GM19467 (cell line): ENCODE measurements around the gene CENPT.
A peak's percentile ranks its signal among the peaks of the same experiment; 100 is the strongest.
"Not testable (repeated sequence)": the region's sequence is repeated elsewhere in the genome, so short reads cannot be mapped to it uniquely, and the experiment has no call there.

ENCODE experiments used
- ATAC-seq: cut with Tn5 transposase; IDR thresholded peaks from one replicate; pipeline ENCODE4 v1.9.1; 2021; ENCODE audit warnings: mild to moderate bottlenecking, moderate library complexity; ENCODE audit not compliant: unreplicated experiment

CENPT gene

DNA sequence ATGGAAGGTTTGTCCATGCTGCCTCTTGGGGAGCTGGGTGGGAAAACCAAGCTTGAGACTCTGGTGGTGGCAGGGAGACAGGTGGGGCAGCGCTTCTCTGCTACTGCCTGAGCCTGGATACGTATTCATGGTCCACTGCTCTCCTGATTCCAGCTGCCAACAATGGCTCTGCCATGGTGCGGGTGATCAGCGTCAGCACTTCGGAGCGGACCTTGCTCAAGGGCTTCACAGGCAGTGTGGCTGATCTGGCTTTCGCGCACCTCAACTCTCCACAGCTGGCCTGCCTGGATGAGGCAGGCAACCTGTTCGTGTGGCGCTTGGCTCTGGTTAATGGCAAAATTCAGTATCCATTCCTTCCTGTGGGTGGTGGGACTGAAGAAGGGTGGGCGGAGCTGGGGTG lies 29.6 kb upstream of the CENPT start:
- ATAC-seq, result no peak

DNA sequence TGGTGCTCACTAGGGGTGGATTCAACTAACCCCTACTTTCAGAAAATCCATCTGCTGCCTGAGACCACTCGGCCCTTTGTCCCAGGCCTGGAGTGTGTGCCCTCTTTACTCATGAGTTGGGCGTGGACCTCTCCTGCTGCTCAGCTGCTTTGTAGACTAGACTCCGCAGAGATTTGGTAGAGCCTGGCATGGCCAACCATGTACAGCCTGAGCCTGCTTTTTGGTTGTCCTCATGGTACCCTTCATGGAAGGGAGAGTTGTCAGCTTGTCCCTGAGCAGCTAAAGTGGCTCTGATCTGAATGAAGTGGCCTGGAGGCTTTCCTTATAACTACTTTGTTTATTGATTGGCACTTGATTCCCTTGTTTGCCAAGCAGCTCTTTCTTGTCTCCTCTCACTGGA lies 26.9 kb upstream of the CENPT start:
- no peak for ATAC-seq

DNA sequence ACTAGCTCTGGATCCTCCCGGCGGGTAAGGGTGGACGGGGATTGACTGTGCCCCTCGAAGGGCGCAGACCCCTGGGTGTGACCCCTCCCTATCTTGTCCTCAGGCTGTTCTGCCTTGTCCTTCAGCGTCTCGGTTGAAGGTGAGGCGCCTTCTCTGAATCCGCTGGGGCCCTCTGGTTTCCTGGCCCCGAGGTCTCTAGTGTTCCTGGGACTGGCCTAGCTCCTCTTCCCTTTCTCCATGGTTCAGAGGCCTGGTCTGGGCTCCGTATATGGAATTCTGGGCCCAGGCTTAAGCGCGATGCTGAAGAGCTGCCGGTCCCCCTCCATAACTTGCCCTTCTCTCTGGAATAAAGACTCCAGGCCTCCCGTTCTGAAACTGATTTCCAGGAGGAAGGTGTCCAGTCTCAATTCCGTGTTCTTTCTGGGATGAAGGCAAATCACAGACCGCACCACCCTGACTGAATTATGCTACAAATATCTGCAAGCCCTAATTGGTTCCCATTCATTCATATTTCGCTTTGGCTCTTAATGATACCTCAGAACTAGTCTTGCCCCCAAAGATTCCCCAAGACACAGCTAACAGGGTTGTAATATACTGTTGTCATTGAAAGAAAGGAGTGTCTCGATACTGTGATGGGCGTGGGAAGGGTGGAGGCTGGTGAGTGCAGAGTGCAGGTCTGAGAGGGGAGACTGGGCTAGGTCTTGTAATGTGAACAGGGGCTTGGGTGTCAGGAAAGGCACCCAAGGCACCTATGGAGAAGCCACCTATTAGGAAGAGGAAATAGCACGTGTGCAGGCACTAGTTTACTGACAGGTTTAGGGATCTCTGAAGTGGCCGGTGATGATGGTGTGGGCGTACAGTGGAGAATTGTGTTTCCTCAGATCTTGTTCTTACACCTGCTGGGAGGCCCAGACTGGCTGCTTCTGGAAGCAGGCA lies 26.2 kb upstream of the CENPT start:
- ATAC-seq, result peak; percentile 5

DNA sequence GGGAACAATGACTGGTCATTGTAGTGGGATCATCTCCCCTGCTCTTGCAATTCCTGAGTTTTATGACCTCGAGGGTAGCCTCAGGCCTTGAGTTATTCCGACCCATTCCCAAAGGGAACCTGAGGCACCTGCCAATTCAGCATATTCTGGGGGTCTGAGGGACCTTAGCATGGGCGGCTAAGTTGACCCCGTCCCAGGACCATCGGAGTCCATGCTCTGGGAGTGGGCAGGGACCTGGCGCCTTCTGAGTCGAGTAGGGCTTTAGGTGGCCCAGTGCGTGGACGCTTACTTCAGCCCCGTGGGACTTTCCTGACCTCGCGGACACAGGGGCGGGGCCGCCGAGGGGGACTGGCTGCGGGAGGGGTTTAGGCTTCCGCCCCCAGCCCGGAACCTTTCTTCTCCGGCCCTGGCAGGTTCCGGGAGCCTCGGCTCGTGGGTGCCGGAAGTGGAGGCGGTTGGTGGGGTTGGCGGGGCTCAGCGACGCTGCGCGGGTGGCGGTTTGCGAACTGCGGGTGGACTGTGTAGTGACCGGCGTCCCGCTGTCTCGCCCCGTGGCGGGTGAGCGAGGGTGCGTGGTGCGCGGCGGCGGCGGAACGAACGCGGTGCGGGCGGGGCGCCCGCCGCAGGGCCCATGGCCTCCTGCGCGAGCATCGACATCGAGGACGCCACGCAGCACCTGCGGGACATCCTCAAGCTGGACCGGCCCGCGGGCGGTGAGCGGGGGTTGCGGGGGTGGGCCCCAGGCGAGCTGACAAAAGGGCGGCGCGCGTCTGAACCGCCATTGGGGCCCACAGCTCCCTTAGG lies 25.3 kb upstream of the CENPT start, which contains the start of gene EDC4:
Gene EDC4, plus strand, starts transcription at position 422 of the 804 bp plus-strand sequence. Its CDS starts 210 bp downstream, at position 632.
- peak; percentile 52 for ATAC-seq

DNA sequence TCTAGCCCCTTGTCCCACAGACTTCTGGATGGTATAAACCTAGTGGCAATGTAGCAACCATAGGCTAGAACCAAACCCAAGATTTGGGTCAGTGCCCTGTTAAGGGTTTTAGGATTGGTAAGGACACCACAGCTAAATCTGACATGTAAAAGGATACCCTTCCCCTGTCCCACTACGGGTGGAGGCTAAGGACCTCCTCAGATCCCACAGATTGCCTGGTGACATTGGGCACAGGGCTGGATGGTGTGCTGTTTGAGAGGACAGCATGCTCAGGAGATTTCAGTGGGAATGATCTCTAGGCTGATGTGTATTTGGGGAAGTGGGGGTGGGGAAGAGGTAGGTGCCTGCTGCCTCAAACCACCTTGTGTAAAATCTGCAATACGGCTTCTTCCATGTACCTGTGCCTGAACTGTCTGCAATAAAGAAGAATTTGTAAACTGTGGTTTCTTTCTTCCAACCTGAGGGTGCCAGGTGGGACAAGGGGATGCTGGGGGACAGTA lies 24.7 kb upstream of the CENPT start:
- no peak for ATAC-seq

DNA sequence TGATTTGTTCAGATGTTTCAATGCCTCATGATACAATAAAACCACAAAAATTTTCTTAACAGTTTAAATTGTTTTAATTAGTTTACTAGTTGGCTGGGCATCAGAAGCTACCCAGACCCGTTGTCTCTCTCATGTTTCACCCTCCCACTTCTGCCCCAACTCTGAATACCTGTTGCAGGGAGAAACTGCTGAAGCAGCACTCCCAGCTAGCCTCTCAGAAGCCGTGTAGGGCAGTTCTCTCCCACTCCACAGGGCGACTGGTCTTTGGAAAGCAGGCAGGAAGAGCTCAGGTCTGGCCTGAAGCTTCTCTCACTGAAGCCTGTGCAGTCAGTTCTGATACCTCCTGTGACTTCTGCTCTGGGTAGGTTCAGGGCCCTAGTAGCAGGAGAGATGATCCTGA lies 23.8 kb upstream of the CENPT start:
- no peak for ATAC-seq

DNA sequence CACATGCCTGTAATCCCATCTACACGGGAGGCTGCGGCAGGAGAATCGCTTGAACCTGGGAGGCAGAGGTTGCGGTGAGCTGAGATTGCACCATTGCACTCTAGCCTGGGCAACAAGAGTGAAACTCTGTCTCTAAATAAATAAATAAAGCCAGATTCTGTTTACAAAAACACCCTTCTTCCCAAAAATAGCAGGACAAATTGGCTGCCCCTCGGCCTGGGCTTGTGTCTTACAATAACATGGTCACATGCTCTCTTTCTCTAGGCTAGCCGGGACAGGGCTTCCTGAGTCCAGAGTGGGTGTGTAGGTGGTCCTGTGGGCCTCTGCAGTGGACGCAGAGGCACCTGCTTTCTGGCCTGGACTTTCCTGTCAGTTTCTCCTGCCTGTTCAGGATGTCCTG lies 22.2 kb upstream of the CENPT start:
- ATAC-seq, result no peak

DNA sequence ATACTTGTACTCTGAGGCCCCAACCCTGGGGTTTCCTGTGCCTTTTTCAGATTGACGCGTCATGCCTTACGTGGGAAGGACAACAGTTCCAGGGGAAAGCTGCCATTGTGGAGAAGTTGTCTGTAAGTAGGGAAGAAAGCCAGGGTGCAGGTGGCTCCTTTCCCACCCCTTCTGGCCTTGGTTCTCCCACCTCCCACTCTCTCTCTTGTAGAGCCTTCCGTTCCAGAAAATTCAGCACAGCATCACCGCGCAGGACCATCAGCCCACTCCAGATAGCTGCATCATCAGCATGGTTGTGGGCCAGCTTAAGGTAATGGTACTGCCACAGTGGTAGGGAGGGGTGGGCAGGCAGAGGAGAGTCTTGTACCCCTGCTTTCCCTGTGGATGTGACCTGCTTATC lies 20.8 kb upstream of the CENPT start:
- ATAC-seq, result no peak

DNA sequence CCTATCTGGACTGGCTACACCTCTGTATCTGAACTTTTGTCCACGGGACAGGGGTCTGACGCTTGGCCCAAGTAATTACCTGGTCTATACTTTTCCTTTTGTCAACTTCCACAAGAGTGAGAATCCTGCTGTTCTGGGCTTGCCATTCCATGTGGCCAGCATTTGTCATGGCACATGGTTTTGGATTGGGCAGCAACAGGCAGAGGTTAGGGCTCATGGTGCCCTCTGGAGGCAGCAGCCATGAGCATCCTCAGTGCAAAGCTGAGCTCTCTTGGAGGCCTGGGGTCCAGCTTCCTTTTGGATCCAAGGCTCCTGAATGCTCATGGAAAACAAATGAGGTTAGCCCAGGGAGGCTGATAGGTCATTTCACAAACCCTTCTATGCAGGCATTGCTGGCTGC lies 17.8 kb upstream of the CENPT start:
- no peak for ATAC-seq

DNA sequence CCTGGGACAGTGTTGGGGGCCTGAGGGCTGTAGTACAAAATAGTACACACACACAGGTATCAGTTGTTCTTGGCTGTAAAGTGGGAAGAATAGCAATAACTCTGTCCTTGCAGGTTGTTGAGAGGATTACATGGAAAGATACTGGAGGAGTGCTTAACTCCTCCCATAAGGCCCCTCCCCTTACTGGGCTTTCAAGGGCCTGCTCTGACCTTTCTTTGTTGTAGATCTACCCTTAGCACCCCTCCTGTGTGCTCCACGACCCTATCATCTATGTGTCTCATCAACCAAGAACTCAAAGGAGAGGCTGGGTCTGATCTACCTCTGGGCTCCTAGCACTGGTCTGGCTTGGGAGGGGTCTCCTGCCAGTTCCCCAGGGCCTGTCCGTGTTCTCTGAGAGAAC lies 17.1 kb upstream of the CENPT start:
- no peak for ATAC-seq

DNA sequence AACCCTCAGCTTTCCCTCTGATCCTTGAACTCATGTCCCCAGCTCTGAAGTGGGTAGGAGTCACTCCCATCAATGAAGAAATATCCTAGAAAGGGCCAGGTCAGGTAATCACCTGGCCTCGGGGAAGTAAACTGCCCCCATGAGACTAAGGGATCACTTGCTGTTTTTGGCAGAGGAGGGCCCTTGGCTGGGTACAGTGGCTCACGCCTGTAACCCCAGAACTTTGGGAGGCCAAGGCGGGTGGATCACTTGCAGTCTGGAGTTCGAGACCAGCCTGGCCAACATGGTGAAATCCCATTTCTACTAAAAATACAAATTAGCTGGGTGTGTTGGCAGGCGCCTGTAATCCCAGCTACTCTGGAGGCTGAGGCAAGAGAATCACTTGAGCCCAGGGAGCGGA lies 16.6 kb upstream of the CENPT start:
- not testable (repeated sequence) for ATAC-seq

DNA sequence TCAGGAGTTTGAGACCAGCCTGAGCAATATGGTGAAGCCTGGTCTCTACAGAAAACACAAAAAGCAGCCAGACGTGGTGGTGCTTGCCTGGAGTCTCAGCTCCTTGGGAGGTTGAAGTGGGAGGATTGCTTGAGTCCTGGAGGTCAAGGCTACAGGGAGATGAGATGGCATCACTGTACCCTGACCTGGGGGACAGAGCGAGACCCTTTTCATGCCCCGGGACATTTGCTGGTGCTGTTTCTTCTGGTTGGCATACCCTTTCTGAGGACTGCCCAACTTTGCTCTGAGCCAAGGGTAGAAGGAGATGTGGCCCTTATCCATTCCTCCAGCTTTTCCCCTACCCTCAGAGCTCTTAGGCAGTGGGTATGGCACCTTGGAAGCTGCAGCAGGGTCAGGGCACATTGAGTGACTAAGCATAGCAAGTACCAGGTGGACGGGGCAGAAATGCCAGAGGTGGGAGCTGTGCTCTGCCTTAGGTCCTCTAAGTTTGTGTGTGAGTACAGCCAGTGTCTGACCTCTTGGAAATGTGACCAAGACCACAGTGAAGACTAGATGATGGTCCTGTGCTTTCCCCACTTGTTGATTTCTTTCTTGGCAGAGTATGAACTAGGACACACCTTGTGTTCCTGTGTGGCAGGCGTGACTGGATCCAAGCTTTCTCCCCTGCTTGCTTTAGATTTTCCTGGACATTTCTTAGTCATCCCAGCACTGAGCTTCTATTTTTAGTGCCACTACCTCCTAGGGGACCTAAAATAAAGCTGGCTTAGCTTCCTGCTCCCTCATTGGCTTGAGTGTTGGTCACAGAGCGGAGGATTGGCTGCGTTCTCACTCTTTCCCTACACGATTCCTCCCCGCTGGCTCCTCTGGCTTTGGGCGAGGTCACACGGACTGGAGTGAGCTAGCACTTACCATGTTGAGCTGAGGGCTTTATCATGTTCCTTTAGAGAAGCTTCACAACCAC lies 15.4 kb upstream of the CENPT start:
- no peak for ATAC-seq

DNA sequence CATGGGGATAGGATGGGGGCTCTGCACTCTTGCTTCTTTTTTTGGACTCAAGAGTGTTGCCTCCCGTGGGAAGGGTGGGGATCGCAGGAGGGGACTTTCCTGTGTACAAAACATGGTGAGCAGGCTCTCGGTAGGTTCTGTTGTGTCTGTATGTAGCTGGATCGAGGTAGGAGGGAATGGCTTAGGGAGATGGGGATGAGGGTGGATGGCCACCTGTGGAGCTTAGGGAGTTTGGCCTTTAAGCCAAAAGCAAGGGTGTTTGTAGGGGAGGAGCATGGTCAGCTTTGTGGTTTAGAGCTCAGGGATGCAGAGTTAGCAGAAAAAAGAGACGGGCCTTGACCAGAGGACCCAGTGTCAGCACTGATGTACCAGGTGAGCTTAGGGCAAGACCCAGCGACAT lies 14.4 kb upstream of the CENPT start:
- ATAC-seq, result no peak

DNA sequence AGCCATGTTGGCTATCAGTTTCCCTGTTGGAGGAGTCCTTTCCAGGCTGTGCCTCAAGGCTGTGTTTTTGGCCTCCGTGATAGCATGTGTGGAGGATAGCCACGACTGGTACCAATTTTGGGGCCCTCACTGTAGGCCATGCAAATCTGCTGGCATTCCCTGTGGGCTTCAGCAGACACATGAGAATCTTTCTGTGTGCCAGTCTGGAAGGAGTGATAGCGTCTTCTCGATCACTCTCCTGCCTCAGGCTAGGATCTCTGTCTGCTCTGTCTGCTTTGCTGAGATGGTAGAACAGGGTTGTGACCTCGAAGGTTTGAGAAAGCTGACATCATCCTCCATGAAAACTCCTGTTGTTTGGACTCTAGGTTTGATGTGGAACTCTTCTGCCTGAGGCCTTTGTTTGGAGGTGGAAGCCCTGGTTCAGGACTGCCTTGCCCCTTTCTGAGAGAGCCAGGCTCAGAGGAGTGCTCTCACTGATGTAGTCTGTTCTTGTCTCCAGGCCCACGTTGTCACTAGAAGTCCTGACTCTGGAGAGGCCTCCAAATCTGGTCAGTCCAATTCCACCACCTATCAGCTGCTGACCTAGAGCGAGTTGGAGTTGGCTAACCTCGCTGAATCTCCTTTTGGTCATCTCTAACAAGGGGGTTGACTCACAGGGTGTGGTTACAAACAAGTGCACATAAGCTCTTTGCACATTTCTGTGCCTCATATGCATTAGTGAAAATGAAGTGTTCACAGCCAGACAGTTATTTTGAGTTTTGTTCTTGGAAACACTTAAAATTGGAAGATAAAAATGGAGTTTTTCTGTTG lies 13.3 kb upstream of the CENPT start:
- ATAC-seq, result no peak

DNA sequence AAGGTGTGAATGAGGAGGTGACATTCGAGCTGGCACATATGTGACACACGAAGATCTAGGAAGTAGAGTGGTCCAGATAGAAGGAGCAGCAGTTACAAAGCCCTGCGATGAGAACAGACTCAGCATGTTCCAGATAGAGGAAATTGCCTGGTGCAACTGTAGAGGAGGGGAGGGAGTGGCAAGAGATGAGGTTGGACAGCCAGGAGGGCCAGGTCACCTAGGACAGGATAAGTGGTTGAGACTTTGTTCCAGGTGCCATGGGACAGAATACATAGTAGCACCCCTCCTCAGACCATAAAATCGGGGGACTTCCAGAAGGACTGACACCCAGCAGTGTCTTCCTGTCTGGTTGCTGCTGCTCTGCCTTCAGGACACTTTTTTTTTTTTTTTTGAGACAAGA lies 11.0 kb upstream of the CENPT start:
- no peak for ATAC-seq

DNA sequence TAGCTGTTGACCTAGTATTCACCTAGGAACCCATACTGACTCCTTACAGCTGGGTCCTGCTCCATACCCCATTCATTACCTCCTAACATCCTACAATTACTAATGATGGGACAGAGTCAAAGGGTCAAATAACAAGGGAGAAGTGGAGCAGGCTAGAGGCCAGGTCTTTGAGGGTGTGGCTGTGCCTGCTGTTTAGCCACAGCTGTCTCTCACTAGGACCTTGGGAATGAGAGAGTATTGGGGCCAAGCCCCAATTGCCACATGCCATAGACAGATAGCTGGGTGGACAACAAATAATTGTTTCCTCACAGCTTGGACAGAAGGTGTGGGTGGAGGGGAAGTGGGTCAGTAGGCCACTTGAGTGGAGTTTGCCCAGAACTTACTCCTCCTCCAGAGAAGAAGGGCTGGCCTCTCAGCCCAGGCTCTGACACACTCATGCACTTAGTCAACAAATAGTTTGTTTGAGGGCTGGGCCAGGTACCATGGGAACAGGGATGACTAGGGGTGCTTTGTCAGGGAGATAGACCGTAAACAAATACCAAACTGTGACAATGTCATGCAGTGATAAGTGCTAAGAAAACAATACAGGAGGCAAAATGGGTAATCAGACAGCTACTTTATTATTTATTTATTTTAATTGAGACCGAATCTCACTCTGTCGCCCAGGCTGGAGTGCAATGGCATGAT lies 10.2 kb upstream of the CENPT start:
- ATAC-seq, result no peak

DNA sequence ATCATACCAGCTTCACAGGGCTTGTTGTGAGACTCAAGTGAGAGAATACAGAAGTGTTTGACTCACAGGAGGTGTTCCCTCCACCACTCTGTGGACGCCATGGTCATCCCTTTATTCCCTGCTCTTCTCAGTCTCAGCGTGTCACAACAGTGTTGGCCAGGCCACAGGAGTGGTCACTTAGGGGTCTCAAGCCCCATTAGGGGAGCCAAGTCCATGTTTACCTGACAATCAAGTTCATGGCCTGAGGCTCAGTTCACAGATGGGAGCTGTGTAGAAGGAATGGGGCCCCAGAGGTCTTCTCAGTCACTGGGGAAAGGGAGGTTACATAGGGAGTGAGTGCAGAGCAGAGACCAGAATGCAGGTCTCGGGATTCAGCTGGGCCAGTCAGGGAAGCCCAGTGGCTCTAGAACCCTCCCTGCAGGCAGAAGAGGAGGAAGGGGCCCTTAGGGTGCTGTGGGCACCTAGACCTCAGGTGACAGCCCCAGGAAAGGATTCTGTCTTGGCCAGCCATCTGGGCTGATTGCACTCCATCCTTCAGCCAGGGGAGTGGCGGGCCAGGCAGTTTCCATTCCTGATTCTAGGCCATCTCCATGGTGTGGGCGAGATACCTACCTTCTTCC lies 9.5 kb upstream of the CENPT start:
- ATAC-seq, result no peak

DNA sequence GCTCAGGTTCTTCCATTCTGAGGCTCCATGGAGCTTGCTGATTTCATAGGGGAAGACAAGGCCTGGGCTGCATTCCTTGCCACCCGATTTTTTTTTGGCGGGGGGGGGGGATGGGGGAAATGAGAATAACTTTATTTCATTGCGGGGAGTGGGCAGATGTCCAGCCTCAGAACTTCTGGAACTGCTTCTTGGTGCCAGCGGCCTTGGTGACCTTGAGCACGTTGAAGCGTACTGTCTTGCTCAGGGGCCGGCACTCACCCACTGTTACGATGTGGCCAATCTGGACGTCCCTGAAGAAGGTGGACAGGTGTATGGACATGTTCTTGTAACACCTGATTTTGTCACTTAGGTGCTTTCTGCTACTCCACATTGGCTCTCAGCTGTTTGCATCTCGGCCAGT lies 8.3 kb upstream of the CENPT start:
- ATAC-seq, result no peak

DNA sequence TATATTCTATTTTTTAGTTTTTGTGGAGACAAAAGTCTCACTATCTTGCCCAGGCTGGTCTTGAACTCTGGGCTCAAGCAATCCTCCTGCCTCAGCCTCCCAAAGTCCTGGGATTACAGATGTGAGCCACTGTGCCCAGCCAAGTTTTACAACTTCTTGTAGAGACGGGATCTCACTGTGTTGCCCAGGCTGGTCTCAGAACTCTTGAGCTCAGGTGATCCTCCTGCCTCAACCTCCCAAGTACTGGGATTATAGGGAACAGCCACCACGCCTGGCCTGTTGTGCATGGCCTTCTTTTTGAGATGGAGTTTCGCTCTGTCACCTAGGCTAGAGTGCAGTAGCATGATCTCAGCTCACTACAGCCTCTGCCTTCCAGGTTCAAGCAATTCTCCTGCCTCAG lies 6.2 kb upstream of the CENPT start:
- ATAC-seq, result no peak
